NT2/D1 (cell line): ENCODE results near the gene TLL1.

Experiments used
- DNase-seq: peaks from one replicate; pipeline ENCODE4 v3.0.0-alpha.2; 2011; ENCODE audit warnings: low read depth, low spot score
- H3K27me3 ChIP-seq: 2 replicates; pipeline ENCODE4 v1.6.0; 2011; ENCODE audit warnings: mild to moderate bottlenecking; ENCODE audit not compliant: insufficient read length, insufficient read depth
- H3K36me3 ChIP-seq: 2 replicates; pipeline ENCODE4 v1.6.1; 2011; ENCODE audit warnings: mild to moderate bottlenecking, low read length, mixed read lengths; ENCODE audit not compliant: insufficient read depth, insufficient read length
- H3K4me1 ChIP-seq: 2 replicates; pipeline ENCODE4 v1.5.1; 2011; ENCODE audit not compliant: insufficient read depth, insufficient read length
- H3K4me3 ChIP-seq: 2 replicates; pipeline ENCODE4 v1.5.1; 2011; ENCODE audit warnings: low read depth; ENCODE audit not compliant: insufficient read length
- H3K9ac ChIP-seq: 2 replicates; pipeline ENCODE4 v1.6.0; 2011; ENCODE audit warnings: low read depth; ENCODE audit not compliant: insufficient read length
- H3K9me3 ChIP-seq: 2 replicates; pipeline ENCODE4 v1.5.1; 2011; ENCODE audit warnings: mild to moderate bottlenecking, low read length; ENCODE audit not compliant: insufficient read depth
- SUZ12 ChIP-seq: IDR thresholded peaks from 2 replicates; pipeline ENCODE4 v1.6.1; 2011; ENCODE audit not compliant: insufficient read length, insufficient read depth; ENCODE audit errors: extremely low read depth
- YY1 ChIP-seq: IDR thresholded peaks from 2 replicates; pipeline ENCODE4 v1.6.1; 2011; ENCODE audit not compliant: insufficient read length, insufficient read depth
- ZNF274 ChIP-seq: IDR thresholded peaks from 2 replicates; pipeline ENCODE4 v1.6.1; 2011; ENCODE audit warnings: mild to moderate bottlenecking, low read depth, low read length

Gene TLL1

DNA sequence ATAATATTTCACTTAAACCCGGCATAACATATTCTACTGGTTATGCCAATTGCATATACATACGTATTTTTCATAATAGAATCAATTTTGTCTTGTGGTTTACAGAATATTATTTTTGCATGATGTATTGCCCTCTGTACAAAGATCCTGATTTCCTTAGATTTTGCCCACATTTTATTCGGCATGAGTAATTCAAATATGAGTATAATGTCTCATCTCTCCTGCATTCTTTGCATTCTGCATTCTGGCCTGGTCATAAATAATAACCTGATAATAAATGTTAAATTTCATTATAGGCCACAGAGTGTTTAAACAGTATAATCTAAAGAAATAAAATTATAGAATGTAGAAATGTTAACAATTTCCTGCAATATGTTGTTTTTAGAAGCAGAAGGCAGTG lies 205.3 kb downstream of the TLL1 start:
- no peaks in the 10 kb centered on the region for H3K9me3 ChIP-seq
- TF ChIP-seq SUZ12 (no peak), ZNF274 (no peak), YY1 (no peak)
- DNase-seq = no peak
- H3K4me1 ChIP-seq = no peaks in the 10 kb centered on the region
- H3K4me3 ChIP-seq = no peak overlapping the region
- H3K36me3 ChIP-seq = no peaks in the 10 kb centered on the region
- no peaks in the 10 kb centered on the region for H3K27me3 ChIP-seq
- H3K9ac ChIP-seq = no peak overlapping the region

DNA sequence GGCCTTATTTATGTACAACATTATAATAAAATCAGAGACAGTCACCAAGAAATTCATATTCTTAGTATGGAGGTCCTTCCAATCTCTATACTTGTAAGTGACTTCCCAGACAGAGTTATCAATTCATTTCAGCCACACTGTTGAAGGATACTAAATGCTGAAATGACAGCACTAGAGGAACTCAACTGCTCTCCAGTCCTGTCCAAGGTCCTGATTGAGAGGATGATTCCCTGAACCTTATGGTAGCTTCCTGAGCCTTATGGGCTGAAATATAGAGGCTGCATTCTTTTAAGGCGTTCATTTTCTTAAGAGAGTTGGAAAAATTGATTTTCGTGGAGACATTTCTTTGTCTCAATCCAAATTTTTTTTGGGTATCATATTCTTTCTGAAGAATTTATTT lies 205.9 kb downstream of the TLL1 start:
- TF ChIP-seq YY1 (no peak), SUZ12 (no peak), ZNF274 (no peak)
- Histone ChIP-seq H3K9me3 (no peaks in the 10 kb centered on the region), H3K4me1 (no peaks in the 10 kb centered on the region), H3K4me3 (no peak overlapping the region), H3K9ac (no peak overlapping the region), H3K27me3 (no peaks in the 10 kb centered on the region), H3K36me3 (no peaks in the 10 kb centered on the region)
- DNase-seq = no peak

DNA sequence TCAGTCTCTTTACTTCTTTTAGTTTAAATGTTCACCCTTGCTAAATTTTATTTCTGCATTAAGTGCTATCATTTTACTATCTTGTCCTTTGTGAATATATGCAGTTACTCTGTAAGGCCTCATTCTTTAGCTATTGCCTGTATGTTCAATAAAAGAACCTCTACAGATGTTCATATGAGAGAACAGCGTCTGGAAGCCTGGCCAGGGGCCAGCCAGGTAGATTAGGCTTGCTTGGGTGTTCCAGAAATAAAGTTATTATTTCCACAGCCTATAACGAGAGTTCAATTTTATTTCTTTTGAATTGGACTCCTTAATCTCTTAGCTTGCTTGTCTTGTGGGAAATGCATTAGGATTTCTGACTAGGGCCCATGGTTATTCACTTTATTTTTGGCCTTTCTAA lies 214.5 kb downstream of the TLL1 start:
- DNase-seq = no peak
- Histone ChIP-seq H3K36me3 (no peaks in the 10 kb centered on the region), H3K9ac (no peak overlapping the region), H3K27me3 (no peaks in the 10 kb centered on the region), H3K4me3 (no peak overlapping the region), H3K9me3 (no peaks in the 10 kb centered on the region), H3K4me1 (no peaks in the 10 kb centered on the region)
- TF ChIP-seq SUZ12 (no peak), YY1 (no peak), ZNF274 (no peak)

DNA sequence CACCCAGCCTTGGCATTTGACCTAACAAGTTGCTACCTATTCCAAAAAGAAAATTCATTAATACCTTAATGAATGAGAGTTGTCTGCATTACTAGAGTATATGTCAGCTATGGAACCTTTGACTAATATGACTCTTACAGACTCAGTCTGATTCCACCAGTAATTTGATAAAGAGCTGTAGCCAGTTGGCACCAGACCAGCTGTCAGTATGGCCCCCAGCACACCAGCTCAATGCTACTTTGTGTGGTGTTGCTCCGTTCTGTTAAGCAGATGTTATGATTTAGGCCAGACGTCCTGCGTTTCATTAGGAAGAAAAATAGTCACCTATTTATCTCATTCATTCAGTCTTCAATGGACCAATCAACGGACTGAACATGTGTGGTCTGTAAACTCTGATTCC lies 215.5 kb downstream of the TLL1 start:
- no peak for DNase-seq

DNA sequence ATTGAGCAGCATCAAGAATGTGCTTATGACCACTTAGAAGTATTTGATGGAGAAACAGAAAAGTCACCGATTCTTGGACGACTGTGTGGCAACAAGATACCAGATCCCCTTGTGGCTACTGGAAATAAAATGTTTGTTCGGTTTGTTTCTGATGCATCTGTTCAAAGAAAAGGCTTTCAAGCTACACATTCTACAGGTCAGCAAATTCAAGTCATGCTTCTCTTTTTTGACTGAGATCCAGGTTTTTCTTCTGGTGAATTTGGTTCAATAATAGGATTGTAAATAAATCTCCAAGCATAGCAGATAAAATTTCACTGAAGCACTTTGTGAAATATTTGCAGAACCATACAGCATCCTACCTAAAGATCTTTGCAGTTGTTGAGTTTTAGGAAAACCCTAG lies 218.1 kb downstream of the TLL1 start:
- Histone ChIP-seq H3K4me1 (no peaks in the 10 kb centered on the region), H3K27me3 (no peaks in the 10 kb centered on the region), H3K9ac (no peak overlapping the region), H3K4me3 (no peak overlapping the region), H3K36me3 (no peaks in the 10 kb centered on the region), H3K9me3 (no peaks in the 10 kb centered on the region)
- no peak for DNase-seq
- TF ChIP-seq YY1 (no peak), SUZ12 (no peak), ZNF274 (no peak)

More for the DNA sequence above, 215.5 kb downstream of the TLL1 start:
- H3K9ac ChIP-seq = no peak overlapping the region
- H3K9me3 ChIP-seq = no peaks in the 10 kb centered on the region
- H3K4me1 ChIP-seq = no peaks in the 10 kb centered on the region
- H3K4me3 ChIP-seq = no peak overlapping the region
- H3K27me3 ChIP-seq = no peaks in the 10 kb centered on the region
- H3K36me3 ChIP-seq = no peaks in the 10 kb centered on the region
- TF ChIP-seq SUZ12 = no peak
- no peak for TF ChIP-seq ZNF274
- TF ChIP-seq YY1 = no peak

DNA sequence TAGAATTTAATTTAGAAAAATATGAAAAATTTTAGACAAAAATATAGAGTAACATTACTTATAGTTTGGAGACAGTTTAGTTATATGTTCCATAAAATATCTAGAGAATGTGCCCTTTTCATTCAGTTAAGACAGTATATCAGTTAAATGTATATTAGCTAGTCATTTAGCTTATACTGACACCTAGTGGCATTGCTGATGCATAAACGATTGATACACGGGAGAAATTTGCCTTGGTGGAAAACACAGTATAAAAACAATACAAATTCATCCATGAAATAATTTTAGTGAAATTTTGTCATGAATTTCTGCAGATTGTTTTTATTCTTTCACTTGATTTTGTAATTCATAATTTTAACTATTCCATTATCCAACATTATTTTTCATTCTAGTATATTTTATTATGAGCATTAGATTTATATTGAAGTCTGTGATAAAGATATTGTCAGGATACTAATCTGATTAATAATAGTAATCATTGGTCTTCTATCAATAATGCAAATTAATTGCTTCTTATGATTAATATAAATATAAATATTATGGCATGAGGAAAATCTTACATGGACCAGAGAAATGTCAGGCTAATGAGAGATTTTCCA lies 219.0 kb downstream of the TLL1 start:
- Histone ChIP-seq H3K4me1 (no peaks in the 10 kb centered on the region), H3K27me3 (no peaks in the 10 kb centered on the region), H3K36me3 (no peaks in the 10 kb centered on the region), H3K9me3 (no peaks in the 10 kb centered on the region), H3K4me3 (no peak overlapping the region), H3K9ac (no peak overlapping the region)
- no peak for DNase-seq
- TF ChIP-seq SUZ12 = no peak

DNA sequence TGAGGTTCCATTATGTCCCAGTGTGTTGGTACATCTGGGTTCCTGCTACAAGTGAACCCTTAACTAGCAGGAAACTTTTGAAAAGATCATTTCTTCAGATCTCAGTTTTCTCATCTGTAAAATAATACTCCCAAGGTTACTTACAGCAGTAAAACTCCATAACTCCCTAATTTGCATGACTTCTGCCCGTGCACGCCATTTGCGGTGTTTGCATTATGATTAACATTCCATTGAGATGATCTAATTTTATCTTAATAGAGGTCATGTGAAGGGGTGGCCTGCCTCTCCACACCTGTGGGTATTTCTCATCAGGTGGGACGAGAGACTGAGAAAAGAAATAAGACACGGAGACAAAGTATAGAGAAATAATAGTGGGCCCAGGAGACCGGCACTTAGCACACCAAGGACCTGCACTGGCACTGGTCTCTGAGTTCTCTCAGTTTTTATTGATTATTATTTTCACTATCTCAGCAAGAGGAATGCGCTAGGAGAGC lies 219.8 kb downstream of the TLL1 start:
- no peak for TF ChIP-seq ZNF274
- TF ChIP-seq YY1 = no peak
- no peak for TF ChIP-seq SUZ12
- H3K9ac ChIP-seq = no peak overlapping the region
- H3K27me3 ChIP-seq = no peaks in the 10 kb centered on the region
- no peaks in the 10 kb centered on the region for H3K4me1 ChIP-seq
- no peak overlapping the region for H3K4me3 ChIP-seq
- DNase-seq = no peak
- H3K36me3 ChIP-seq = no peaks in the 10 kb centered on the region
- no peaks in the 10 kb centered on the region for H3K9me3 ChIP-seq

DNA sequence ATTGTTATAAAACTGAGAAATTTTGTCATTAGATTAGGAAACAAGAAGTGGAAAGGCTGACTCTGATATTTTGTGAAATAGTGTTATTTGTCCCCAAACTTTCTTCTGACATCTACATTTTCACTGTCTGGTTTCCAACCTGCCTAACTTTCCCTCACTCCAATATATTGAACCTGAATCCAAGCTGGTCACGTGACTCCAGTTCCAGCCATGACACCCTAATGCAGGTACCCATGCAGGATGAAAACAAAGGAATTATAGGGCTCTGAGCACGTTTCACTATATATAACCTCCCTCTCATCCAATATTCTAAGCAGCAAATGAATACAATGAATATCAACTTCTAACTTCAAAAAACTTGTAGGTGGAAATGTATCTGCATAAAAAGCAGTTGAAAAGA lies 231.6 kb downstream of the TLL1 start:
- no peak for DNase-seq
- no peaks in the 10 kb centered on the region for H3K27me3 ChIP-seq
- no peak for TF ChIP-seq YY1
- no peaks in the 10 kb centered on the region for H3K4me1 ChIP-seq
- H3K4me3 ChIP-seq = no peak overlapping the region
- H3K9me3 ChIP-seq = no peaks in the 10 kb centered on the region
- no peak overlapping the region for H3K9ac ChIP-seq
- no peaks in the 10 kb centered on the region for H3K36me3 ChIP-seq
